HG03460 (cell line): ENCODE data around the gene FAF1.

Source experiments
- ATAC-seq: cut with Tn5 transposase; IDR thresholded peaks from one replicate; pipeline ENCODE4 v1.9.1; 2021; ENCODE audit not compliant: unreplicated experiment

FAF1 gene

DNA sequence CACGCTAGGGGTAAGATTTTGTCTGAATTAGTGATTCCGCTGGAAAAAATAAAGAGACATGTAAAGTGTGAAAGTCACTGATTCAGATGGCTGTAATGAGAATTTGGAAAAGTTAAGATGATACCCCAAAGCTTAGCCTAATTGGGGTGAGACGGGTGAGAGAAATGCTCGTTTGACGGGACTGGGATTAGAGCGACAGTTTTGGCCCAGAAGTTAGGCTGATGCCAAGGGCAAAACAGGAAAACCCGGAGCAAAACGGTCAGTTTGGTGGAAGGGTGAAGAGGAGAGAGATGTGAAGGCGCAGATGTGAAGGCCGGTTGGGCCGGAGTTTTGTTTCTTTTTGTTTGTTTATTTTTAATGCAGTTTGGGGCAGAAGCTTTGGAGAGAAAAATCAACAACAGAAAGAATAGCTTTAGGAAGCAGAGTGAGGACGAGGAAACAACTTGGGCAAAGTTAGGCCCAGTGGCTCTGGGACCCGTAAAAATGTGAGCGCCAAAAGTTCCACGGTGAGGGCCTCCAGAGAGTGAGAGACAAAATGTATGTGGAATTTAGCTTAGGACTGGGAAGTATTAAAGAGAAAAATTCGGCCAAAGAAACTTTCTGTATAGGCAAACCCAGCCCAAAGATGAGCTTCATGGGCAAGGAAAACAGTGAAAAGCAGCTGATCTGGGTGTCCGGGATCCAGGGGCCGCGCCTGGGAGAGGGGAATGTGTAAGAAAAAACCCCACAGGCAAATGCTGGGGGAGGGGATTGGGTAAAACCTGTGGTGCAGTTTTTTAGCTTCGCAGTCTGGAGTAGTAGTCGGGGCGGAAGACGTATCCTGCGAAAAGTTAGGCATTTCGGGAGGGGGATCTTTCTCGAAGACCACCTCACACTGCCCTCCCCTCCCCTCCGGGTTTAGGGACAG, 538.0 kb downstream of the FAF1 start:
- no peak for ATAC-seq

GRCh38 chr1:50421366-50421748, 538.7 kb downstream of the FAF1 start:
- ATAC-seq: no peak

- ATAC-seq: no peak
These were observed 539.2 kb downstream of the FAF1 start for GRCh38 chr1:50420689-50421365.

DNA sequence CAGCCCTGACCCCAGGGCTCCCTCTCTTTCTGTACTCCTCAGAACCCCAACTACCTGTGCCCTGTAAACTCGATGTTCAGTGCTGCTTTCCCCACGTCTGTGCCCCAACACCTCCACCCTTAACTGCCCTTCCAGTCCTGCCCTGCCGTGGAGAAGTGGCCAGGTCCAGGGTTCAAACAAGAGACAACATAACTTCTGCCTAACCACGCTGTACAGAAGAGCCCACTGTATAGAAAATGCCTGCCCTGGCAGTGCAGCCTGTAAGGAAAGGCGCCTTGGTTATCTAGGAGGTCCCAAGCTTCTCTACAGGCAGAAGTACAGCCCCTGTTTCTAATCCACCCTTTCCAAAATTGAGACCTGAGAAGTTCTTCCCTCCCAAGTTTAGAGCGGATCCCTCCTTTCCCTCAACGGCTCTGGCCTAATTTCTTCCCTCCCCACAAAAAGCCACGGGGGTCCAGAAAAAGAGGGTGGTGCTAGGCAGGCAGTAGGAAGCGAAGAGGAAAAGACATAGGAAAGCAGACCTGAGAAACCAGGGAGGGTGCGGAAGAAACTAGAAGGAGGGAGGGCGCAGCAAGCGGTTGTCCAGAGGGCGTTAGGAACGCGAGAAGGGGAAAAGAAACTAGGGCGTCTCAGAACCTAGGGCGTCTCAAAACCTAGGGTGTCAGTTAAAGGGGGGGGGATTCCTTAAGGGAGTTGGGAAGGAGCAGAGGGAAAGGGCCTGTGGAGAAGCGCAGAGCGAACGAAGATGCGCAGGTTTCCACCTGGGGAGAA, 540.0 kb downstream of the FAF1 start:
- ATAC-seq: no peak

DNA sequence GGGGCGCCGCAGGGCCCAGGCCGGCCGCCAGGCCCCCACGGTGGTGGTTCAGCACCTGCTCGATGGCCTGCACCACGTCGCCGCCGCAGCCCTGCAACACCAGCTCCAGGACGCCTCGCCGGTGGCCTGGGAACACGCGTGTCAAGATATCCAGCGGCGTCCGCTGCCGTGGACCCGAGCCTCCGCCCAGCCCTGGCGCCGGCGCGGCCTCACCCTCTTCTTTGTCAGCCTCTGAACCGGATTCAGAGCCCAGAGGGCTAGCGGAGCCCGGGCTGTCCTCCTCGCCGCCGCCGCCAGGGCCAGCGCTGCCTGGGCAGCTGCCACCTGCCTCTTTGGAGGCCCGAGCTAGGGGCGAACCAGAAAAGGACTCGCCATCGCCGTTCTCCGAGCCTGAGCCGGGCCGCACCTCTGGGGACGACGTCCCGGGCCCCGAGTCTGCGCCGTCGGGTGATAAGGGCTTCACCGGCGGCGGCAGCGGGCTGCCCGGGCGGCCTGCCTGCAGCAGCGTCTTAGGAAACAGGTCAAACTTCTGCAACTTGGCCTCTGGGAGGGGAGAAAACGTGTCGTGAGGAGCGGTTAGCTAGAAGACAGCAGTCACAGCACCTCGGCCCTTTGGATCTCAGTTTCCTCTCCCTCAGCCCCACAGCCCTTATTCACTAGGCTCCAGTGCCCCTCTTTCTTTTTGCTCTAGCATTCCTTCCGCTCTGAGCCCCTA, 540.7 kb downstream of the FAF1 start:
- no peak for ATAC-seq

DNA sequence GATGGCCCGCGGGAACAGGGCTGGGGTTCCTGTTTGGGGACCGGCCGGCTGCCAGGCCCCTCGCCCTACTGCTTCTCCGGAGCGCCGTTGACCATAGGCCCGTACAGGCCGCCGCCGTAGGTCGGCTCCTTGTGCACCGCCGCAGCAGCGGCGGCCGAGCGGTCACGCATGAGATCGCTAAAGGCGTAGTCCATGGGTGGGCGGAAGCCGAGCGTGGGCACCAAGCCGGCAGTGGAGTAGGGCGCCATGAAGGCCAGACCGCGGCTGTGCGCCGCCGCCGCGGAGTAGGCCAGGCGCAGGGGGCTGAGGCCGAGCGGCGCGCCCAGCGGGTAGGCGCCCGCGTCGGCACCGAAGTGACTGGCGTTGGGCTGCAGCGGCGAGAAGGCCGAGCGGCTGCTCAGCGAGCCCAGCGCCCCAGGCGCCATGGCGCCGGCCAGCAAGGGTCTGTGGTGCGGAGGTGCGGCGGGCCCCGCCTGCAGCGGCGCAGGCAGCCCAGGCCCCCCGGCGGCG, 541.4 kb downstream of the FAF1 start:
- ATAC-seq: no peak

DNA sequence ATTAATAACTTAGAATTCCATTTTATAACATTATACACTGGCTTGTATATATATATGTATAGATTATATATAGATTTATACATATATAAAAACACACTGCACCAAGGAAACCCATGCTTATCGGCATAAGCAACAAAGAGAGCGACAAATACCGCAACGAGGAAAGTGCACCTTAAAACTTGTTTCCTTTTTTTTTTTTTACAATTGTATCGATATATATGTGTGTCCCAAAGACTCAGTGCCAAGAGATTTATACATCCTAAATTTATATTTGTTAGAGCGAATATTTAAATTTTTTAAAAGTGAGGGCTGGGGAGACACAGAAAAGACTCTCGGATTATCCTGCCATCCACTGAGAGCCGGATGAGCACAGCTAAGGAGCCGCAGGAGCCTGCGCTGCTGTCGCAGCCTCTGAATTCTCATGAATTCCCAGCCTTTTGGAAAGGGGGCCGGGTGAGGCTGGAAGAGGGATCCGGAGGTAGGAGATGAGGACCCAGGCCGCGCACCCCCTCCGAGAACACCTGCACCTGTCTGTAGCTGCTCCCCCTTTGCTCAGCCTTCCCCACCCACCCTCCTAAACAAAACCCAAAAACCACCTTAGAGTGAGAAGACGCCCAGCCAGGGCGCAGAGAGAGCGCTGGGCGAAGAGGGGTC, 542.0 kb downstream of the FAF1 start:
- ATAC-seq: no peak

- no peak for ATAC-seq
These were observed 542.6 kb downstream of the FAF1 start for GRCh38 chr1:50417507-50417906.

DNA sequence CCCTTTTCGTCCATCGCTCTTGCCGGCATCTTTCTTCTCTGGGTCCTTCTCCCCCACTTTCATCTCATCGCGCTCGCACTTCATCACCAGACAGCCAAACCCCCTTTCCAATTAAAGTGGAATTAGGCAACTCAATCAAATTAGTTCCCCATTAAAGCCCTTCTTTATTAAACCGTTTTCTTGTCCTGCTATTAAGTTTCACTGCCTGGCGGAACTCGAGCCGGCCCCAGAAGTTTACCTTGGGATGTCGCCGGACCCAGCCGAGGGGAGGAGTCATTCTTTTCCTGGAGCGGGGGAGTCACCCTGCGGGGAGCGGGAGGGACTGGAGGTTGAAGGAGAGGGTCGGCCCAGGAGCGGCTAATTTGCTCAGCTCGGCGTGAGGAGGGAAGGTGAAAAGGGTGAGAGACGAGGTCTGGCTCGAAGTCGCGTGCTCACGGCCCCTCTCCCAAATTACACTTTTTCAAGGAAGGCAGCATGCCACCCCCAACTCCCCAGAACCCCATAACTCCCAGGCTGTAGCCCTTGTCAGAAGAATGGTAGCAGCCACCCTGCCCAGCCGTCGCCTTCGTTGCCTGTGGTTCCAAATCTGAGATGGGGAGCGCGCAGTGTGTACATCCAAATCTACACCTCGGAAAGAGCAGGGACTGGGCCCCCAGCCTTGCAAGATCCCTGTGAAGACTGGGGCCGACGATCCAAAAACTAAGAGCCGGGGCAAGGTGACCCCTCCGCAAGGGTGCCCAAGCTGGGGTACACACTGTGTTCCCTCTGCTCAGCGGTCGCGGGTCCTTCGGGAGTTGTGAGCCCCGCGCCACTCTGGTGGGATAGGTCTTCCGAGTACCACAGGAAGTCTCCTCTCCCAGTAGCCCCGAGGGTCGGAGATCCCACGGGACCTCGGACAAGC, 543.3 kb downstream of the FAF1 start:
- ATAC-seq: no peak

- no peak for ATAC-seq
These were observed 543.9 kb downstream of the FAF1 start for GRCh38 chr1:50416150-50416527.

GRCh38 chr1:50415235-50416149, 544.6 kb downstream of the FAF1 start:
- no peak for ATAC-seq

- no peak for ATAC-seq
These were observed 545.2 kb downstream of the FAF1 start for GRCh38 chr1:50414853-50415234.

DNA sequence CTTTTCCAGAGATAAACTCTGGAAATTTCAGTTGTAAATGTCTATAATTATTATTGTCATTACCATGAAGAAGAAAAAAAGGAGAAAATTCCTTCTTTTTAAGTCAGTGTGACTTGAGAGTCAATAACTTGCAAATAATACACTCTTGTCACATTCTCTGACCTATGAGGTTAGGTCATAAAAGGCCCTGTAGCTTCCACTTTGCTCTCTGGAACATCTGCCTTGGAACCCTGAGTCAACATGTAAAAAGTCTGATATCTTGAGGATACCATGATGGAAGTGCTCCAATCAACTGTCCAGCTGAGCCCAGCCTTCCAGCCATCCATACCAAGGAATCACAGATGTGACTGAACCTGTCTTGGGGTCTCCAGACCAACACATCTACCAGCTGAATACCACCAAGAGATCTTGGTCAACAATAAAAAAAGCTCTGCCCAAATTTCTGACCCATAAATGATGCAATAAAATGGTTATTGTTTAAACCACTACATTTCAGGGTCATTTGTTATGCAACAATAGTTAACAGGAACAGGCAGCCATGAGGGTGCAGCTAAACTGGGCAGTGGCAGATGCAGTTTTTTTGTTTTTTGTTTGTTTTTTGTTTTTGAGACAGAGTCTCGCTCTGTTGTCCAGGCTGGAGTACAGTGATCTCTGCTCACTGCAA, 547.1 kb downstream of the FAF1 start:
- no peak for ATAC-seq

GRCh38 chr1:50405814-50406213, 554.3 kb downstream of the FAF1 start:
- no peak for ATAC-seq

- no peak for ATAC-seq
These were observed 566.4 kb downstream of the FAF1 start for GRCh38 chr1:50393522-50394120.
